Mesothelial cell of epicardium (in vitro differentiated cells): ENCODE results near the gene CDC34. TPM values are rescaled to one million over a fixed set of nuclear protein-coding genes. Genes with fewer than 3 reads are reported as not detected.

Experiments used
- DNase-seq, 2 experiments: peaks; one replicate each; pipeline ENCODE4 v3.0.0; 2021; ENCODE audit warnings: low spot score in 2 of 2; ENCODE audit not compliant: unreplicated experiment in 2 of 2
- H3K27ac Mint-ChIP-seq: 2 replicates; pipeline ENCODE4 v1.8.0; 2021; ENCODE audit warnings: mixed read lengths
- H3K27me3 Mint-ChIP-seq: 2 replicates; pipeline ENCODE4 v1.8.0; 2021; ENCODE audit warnings: low read depth, mixed read lengths
- H3K36me3 Mint-ChIP-seq: 2 replicates; pipeline ENCODE4 v1.8.0; 2021; ENCODE audit warnings: mixed read lengths
- H3K4me1 Mint-ChIP-seq: 2 replicates; pipeline ENCODE4 v1.8.0; 2021; ENCODE audit warnings: mixed read lengths
- H3K4me3 Mint-ChIP-seq: 2 replicates; pipeline ENCODE4 v1.8.0; 2021; ENCODE audit warnings: mild to moderate bottlenecking, moderate library complexity, mixed read lengths
- H3K9me3 Mint-ChIP-seq: 2 replicates; pipeline ENCODE4 v1.8.0; 2021; ENCODE audit warnings: mixed read lengths
- total RNA-seq: library from RNA; stranded (reverse); gene quantifications from 3 replicates; pipeline ENCODE4 v1.2.1, GENCODE V29; 2021
- TF ChIP-seq, protein P1 (sequence below): fragments of 200-600 bp; sonication (generic); IDR thresholded peaks from one replicate; pipeline ENCODE4 v1.5.0; 2021; ENCODE audit warnings: antibody characterized with exemption; ENCODE audit not compliant: unreplicated experiment

The CDC34 gene
- total RNA-seq, 1 donor from 2014 or later = 106 TPM

- Mint-ChIP-seq H3K27ac (no peak overlapping the region), H3K4me1 (peaks cover 4% of the 10 kb centered on the region), H3K27me3 (peaks cover 34% of the 10 kb centered on the region)
Measured at GRCh38 chr19:501646-502045, 29.9 kb upstream of the CDC34 start.

DNA sequence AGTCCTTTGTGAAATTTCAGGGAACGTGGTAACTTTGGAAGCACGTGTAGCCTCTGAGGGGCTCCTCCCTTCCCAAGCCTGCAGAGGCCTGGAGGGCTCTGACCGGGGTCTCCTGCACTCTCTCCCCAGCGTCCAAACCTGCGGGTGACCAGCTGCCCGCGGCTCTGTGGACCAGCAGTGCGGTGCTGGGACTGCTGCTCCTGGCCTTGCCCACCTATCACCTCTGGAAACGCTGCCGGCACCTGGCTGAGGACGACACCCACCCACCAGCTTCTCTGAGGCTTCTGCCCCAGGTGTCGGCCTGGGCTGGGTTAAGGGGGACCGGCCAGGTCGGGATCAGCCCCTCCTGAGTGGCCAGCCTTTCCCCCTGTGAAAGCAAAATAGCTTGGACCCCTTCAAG lies 26.9 kb upstream of the CDC34 start:
- no peak for DNase-seq
- Mint-ChIP-seq H3K4me1 (peaks cover 14% of the 10 kb centered on the region), H3K9me3 (no peaks in the 10 kb centered on the region), H3K4me3 (no peak overlapping the region), H3K36me3 (no peaks in the 10 kb centered on the region), H3K27me3 (peaks cover 15% of the 10 kb centered on the region), H3K27ac (no peak overlapping the region)
- TF ChIP-seq, protein P1, sequence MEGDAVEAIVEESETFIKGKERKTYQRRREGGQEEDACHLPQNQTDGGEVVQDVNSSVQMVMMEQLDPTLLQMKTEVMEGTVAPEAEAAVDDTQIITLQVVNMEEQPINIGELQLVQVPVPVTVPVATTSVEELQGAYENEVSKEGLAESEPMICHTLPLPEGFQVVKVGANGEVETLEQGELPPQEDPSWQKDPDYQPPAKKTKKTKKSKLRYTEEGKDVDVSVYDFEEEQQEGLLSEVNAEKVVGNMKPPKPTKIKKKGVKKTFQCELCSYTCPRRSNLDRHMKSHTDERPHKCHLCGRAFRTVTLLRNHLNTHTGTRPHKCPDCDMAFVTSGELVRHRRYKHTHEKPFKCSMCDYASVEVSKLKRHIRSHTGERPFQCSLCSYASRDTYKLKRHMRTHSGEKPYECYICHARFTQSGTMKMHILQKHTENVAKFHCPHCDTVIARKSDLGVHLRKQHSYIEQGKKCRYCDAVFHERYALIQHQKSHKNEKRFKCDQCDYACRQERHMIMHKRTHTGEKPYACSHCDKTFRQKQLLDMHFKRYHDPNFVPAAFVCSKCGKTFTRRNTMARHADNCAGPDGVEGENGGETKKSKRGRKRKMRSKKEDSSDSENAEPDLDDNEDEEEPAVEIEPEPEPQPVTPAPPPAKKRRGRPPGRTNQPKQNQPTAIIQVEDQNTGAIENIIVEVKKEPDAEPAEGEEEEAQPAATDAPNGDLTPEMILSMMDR = no peak

More at GRCh38 chr19:501646-502045, 29.9 kb upstream of the CDC34 start:
- no peak overlapping the region for H3K4me3 Mint-ChIP-seq
- no peaks in the 10 kb centered on the region for H3K36me3 Mint-ChIP-seq
- TF ChIP-seq, protein P1 = no peak
- no peak for DNase-seq
- no peaks in the 10 kb centered on the region for H3K9me3 Mint-ChIP-seq

DNA sequence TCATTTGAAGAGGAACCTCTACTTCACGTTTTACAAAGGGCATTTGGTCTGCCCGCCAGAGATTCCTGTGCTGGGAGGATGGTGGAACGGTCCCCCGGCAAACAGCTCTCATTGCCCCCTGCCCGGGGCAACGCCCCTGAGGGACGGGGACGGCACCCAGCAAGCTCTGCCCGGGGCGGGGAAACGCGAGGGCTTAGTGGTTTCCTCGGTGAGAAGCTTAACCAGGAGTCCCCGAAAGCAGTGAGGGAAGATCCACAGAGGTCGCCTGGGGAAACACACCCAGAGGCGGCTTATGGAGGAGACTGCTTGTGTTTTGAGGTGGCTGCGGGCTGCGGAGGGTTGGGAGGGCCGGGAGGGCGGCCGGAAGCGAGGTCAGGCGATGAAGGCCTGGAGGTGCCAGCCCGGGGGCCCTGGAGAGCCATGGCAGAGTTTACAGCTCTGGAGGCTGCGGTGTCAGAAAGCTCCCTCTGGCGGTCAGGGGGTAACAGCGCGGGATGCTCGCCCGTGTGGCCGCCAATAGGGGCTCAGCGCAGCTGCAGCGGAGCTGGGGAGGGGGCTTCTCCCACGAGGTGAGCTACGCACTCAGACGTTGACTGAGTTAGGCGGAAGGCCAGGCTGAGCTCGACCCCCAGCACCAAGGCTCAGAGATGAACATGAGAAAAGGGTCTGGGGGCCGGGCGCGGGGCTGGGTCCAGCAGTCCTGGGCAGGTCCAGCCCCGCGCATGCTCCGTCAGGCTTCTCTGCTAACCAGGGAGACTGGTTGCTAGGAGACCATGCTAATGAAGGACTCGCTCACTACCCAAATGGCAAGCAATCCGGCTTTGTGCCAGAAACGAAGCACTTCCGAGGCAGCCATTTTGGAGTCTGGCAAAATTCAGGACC lies 24.9 kb upstream of the CDC34 start:
- TF ChIP-seq, protein P1 = peak; percentile 90
- Mint-ChIP-seq H3K4me3 (peak overlapping the region; percentile 94), H3K27ac (peak overlapping the region; percentile 100), H3K27me3 (peaks cover 4% of the 10 kb centered on the region), H3K4me1 (peaks cover 27% of the 10 kb centered on the region), H3K36me3 (peaks cover 2% of the 10 kb centered on the region), H3K9me3 (no peaks in the 10 kb centered on the region)
- peak; percentile 94 to 95 for DNase-seq

GRCh38 chr19:507286-508203 lies 24.0 kb upstream of the CDC34 start, which contains the start of gene TPGS1:
Gene TPGS1 (plus strand): TSS chr19:507497. CDS start chr19:507507, 10 bp downstream.
- H3K27me3 Mint-ChIP-seq = peaks cover under 1% of the 10 kb centered on the region
- no peaks in the 10 kb centered on the region for H3K9me3 Mint-ChIP-seq
- peaks cover 28% of the 10 kb centered on the region for H3K4me1 Mint-ChIP-seq
- H3K27ac Mint-ChIP-seq = peak within 1 kb of the TSS; percentile 100
- TF ChIP-seq, protein P1 = no peak
- H3K4me3 Mint-ChIP-seq = peak within 1 kb of the TSS; percentile 94
- peak; percentile 82 for DNase-seq
- H3K36me3 Mint-ChIP-seq = peaks cover 2% of the 10 kb centered on the region
